Gastroesophageal sphincter (tissue), 4 donors: ENCODE results near the gene RNF103. TPM values are rescaled to one million over a fixed set of nuclear protein-coding genes. Genes with fewer than 3 reads are reported as not detected.

Experiments
- ATAC-seq: fragments of 150-250 bp; one replicate; pipeline ENCODE4 v1.9.1; 2016; ENCODE audit warnings: mild to moderate bottlenecking, moderate library complexity
- H3K27ac ChIP-seq, 4 donors: fragments of 200-600 bp; sonication (generic) in 3 of 4; 1 replicate in 3 of 4; 2 replicates in 1 of 4; pipeline ENCODE4 v1.5.1; 2016 to 2019
- H3K27me3 ChIP-seq: fragments of 200-600 bp; sonication (generic); one replicate; pipeline ENCODE4 v1.5.1; 2019
- H3K36me3 ChIP-seq, 2 donors: fragments of 200-600 bp; sonication (generic); one replicate each; pipeline ENCODE4 v1.5.1; 2019; ENCODE audit warnings: control low read depth in 1 of 2
- H3K4me1 ChIP-seq, 3 donors: fragments of 200-600 bp; sonication (generic); 1 replicate in 2 of 3; 2 replicates in 1 of 3; pipeline ENCODE4 v1.5.1; 2016 to 2019; ENCODE audit warnings: control low read depth in 2 of 3
- H3K4me3 ChIP-seq, 2 donors: fragments of 200-600 bp; sonication (generic); one replicate each; pipeline ENCODE4 v1.5.1; 2019; ENCODE audit warnings: mild to moderate bottlenecking in 1 of 2, moderate library complexity in 1 of 2
- H3K9me3 ChIP-seq, 3 donors: fragments of 200-600 bp; sonication (generic); one replicate each; pipeline ENCODE4 v1.5.1; 2017 to 2019; ENCODE audit warnings: control low read depth in 2 of 3
- EP300 ChIP-seq: sonication (generic); formaldehyde crosslinking; IDR thresholded peaks from one replicate; pipeline ENCODE4 v1.6.1; 2017; ENCODE audit warnings: antibody characterized with exemption, mild to moderate bottlenecking
- POLR2A ChIP-seq, 2 donors: fragments of 450-650 bp; IDR thresholded peaks; one replicate each; pipeline ENCODE4 v1.6.1; 2017; ENCODE audit warnings: antibody characterized with exemption in 2 of 2, mild to moderate bottlenecking in 2 of 2, moderate library complexity in 1 of 2
- POLR2AphosphoS5 ChIP-seq: sonication (generic); formaldehyde crosslinking; IDR thresholded peaks from one replicate; pipeline ENCODE4 v1.6.1; 2017; ENCODE audit warnings: antibody characterized with exemption
- WGBS, 2 donors: methylation state at CpG; one replicate each; pipeline ENCODE4 v1.1.5; 2018; ENCODE audit warnings: low coverage in 1 of 2; 5-methylcytosine and 5-hydroxymethylcytosine counted together
- total RNA-seq, 4 donors: library from RNA; depleted of rRNA; stranded (reverse); fragments of >200 nt; gene quantifications; one replicate each; pipeline ENCODE4 v1.1.0, GENCODE V29; 2016
- TF ChIP-seq, protein P1 (sequence below), 4 experiments: fragments of 200-600 bp in 2 of 4; fragments of 450-650 bp in 2 of 4; sonication (generic) in 1 of 4; IDR thresholded peaks; one replicate each; pipeline ENCODE4 v1.5.1; 2017 to 2019; ENCODE audit warnings: antibody characterized with exemption in 4 of 4, mild to moderate bottlenecking in 2 of 4, moderate library complexity in 2 of 4

The RNF103 gene
- total RNA-seq, 4 donors from 2014 or later: 40.5 to 67.9 (median 53.5) TPM

DNA sequence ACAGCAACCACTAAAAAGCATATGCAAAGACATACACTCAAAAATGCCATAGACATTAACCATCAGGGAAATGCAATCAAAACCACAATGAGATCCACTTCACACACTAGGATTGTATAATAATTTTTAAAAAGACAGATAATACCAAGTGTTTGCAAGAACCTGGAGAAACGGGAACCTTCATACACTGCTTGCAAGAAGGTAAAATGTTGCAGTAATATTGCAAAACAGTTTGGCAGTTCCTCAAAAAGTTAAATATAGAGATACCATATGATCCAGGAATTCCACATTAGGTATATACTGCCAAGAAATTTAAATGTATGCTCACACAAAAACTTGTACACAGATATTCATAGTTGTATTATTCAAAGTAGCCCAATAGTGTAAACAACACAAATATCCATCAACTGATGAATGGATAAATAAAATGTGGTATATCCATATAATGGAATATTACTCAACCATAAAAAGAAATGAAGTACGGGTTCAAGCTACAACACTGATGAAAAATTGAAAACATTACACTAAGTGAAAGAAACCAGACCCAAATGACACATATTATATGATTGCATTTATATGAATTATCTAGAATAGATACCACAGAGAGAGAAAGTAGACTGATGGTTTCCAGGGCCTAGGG is 45.7 kb downstream of the RNF103 start:
- 89 to 91% methylated on average over 2 of the region's 2 CpGs for WGBS, 2 donors
- H3K36me3 ChIP-seq: no peaks in the 10 kb centered on the region

DNA sequence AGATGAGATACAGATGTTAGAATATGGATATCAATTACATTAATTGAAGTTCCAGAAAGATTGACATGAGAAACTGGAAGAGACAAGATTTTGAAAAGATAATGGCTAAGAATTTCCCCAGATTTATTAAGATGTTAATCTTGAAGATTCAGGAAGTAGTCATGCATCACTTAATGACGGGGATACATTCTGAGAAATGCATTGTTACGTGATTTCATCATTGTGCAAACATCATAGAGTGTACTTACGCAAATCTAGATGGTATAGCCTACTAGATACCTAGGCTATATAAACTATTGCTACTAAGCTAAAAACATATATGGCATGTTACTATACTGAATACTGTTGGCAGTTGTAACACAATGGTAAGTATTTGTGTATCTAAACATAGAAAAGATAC is 53.6 kb downstream of the RNF103 start:
- no peaks in the 10 kb centered on the region for H3K27me3 ChIP-seq
- 80 to 86% methylated on average over 3 of the region's 3 CpGs for WGBS, 2 donors
- H3K27ac ChIP-seq: no peak overlapping the region

More for the DNA sequence above, 45.7 kb downstream of the RNF103 start:
- TF ChIP-seq EP300: no peak
- TF ChIP-seq POLR2A (IDR thresholded peaks at IDR 0.05): no peak
- no peak for TF ChIP-seq POLR2AphosphoS5
- TF ChIP-seq, protein P1, sequence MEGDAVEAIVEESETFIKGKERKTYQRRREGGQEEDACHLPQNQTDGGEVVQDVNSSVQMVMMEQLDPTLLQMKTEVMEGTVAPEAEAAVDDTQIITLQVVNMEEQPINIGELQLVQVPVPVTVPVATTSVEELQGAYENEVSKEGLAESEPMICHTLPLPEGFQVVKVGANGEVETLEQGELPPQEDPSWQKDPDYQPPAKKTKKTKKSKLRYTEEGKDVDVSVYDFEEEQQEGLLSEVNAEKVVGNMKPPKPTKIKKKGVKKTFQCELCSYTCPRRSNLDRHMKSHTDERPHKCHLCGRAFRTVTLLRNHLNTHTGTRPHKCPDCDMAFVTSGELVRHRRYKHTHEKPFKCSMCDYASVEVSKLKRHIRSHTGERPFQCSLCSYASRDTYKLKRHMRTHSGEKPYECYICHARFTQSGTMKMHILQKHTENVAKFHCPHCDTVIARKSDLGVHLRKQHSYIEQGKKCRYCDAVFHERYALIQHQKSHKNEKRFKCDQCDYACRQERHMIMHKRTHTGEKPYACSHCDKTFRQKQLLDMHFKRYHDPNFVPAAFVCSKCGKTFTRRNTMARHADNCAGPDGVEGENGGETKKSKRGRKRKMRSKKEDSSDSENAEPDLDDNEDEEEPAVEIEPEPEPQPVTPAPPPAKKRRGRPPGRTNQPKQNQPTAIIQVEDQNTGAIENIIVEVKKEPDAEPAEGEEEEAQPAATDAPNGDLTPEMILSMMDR (IDR thresholded peaks at IDR 0.05): no peak
- ATAC-seq: no peak
- no peaks in the 10 kb centered on the region for H3K9me3 ChIP-seq
- H3K27me3 ChIP-seq: no peaks in the 10 kb centered on the region
- no peak overlapping the region for H3K4me3 ChIP-seq
- no peak overlapping the region for H3K27ac ChIP-seq
- no peaks in the 10 kb centered on the region for H3K4me1 ChIP-seq

DNA sequence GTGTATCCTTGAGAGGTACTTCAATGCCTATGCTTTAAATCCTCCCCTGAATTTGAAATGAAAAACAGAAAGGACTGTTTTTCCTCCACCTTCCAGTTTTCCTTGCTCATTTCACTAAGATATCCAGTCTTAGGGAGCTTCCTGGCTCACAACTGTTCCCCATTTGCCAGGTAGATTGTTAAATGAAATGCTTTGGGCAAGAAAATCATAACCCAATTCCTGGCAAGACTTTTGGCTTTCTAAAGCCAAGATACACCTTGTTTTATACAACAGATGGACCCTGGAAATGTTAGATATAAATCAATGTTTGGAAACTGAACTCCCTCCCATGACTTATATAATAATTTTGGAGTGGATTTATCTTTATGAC is 56.9 kb downstream of the RNF103 start:
- Histone ChIP-seq H3K4me3 (no peak overlapping the region), H3K27me3 (no peaks in the 10 kb centered on the region), H3K4me1 (peaks cover 3 to 12% (median 5%) of the 10 kb centered on the region in 3 donors), H3K9me3 (no peaks in the 10 kb centered on the region), H3K27ac (no peak overlapping the region), H3K36me3 (no peaks in the 10 kb centered on the region)
- no peak for ATAC-seq
- TF ChIP-seq EP300 (no peak), POLR2A (IDR thresholded peaks at IDR 0.05) (no peak), POLR2AphosphoS5 (no peak)
- TF ChIP-seq, protein P1 (IDR thresholded peaks at IDR 0.05): no peak

More for the DNA sequence above, 53.6 kb downstream of the RNF103 start:
- no peak overlapping the region for H3K4me3 ChIP-seq
- no peaks in the 10 kb centered on the region for H3K9me3 ChIP-seq
- no peaks in the 10 kb centered on the region for H3K4me1 ChIP-seq
- no peaks in the 10 kb centered on the region for H3K36me3 ChIP-seq
- no peak for ATAC-seq
- TF ChIP-seq POLR2AphosphoS5 (no peak), POLR2A (IDR thresholded peaks at IDR 0.05) (no peak), EP300 (no peak)
- TF ChIP-seq, protein P1 (IDR thresholded peaks at IDR 0.05): no peak

DNA sequence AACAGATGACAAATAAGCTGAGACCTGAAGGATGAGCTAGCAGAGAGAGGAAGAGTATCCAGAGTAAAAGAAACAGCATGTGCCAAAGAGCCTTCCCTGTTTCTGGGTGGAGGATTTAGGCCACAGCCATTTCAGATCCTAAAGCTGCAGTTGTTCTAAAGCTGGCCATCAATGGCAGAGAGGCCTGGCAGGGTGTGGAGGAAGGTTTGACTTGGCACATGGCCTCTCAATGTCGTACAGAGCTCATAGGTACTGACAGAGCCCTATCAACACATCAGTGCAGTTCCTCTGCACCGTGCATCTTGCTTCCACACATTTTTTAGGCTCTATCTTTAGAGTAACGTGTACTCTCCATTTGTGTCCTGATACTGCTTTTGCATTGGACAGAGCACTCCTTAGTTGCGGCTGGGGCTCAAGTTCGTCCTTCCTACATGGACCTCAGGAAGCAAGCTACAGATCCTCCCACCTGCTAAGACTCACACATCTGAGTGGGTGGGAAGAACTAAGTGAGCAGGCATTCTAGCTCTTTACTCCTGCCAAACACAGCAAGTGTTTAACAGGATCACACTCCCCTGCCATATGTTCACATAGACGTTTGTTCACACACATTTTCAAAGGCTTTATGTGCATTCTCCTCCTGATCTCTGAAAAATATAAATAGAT is 57.4 kb downstream of the RNF103 start:
- no peak overlapping the region for H3K4me3 ChIP-seq
- no peak for TF ChIP-seq POLR2AphosphoS5
- no peak for TF ChIP-seq POLR2A (IDR thresholded peaks at IDR 0.05)
- TF ChIP-seq EP300: no peak
- TF ChIP-seq, protein P1 (IDR thresholded peaks at IDR 0.05): no peak
- no peak for ATAC-seq
- no peaks in the 10 kb centered on the region for H3K36me3 ChIP-seq
- no peaks in the 10 kb centered on the region for H3K27me3 ChIP-seq
- no peak overlapping the region for H3K27ac ChIP-seq
- no peaks in the 10 kb centered on the region for H3K9me3 ChIP-seq
- H3K4me1 ChIP-seq: peaks cover 3 to 18% (median 7%) of the 10 kb centered on the region in 3 donors
- WGBS, 2 donors: 36 to 41% methylated on average over 5 to 6 of the region's 6 CpGs

DNA sequence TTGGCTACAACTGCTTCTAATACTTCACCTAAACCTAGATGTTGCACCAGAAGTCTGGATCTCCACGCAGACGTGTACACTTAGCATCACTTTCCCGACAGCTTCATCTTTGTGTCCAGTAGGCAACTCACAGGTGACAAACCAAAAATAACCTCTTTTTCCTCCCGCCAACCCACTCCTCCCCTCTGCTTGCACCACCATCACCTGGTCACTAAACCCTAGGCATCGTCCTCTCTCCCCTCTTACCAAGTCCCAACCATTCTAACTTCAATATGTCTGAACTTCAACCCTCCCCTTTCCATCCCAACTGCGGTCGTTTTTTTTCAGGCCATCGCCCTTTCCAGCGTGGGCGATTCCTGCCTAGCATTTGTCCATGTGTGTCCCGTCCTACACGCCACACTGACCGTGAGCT is 60.0 kb downstream of the RNF103 start:
- 61 to 68% methylated on average over 12 of the region's 13 CpGs for WGBS, 2 donors
- no peaks in the 10 kb centered on the region for H3K27me3 ChIP-seq
- ATAC-seq: no peak
- peak overlapping the region; percentile 54 to 86 for H3K4me3 ChIP-seq
- H3K36me3 ChIP-seq: no peaks in the 10 kb centered on the region
- no peaks in the 10 kb centered on the region for H3K9me3 ChIP-seq
- no peak for TF ChIP-seq EP300
- TF ChIP-seq POLR2AphosphoS5: no peak
- no peak for TF ChIP-seq POLR2A (IDR thresholded peaks at IDR 0.05)
- TF ChIP-seq, protein P1 (IDR thresholded peaks at IDR 0.05): no peak
- H3K4me1 ChIP-seq: peaks cover 3 to 40% (median 7%) of the 10 kb centered on the region in 3 donors
- H3K27ac ChIP-seq: peak overlapping the region; percentile 85 to 100 (median 98)
